ENCODE data around the gene THADA. TPM values are rescaled to one million over a fixed set of nuclear protein-coding genes. Genes with fewer than 3 reads are reported as not detected.

THADA gene
- total RNA-seq, 1 experiment from 2014 or later: 20.1 TPM

GRCh38 chr2:43210125-43210466 is 385.7 kb downstream of the THADA start:
- Histone ChIP-seq H3K4me1 (ENCODE audit: insufficient read depth, low read length) (no peaks in the 10 kb centered on the region; the same call in 1 of the 2 replicates), H4K20me1 (ENCODE audit: control insufficient read depth, insufficient read depth, insufficient read length) (no peaks in the 10 kb centered on the region), H2AK5ac (ENCODE audit: insufficient read length, low read length) (no peak overlapping the region), H4K5ac (ENCODE audit: insufficient read length, low read depth, low read length) (no peak overlapping the region), H2BK15ac (ENCODE audit: low read depth, low read length) (no peak overlapping the region), H3K4ac (ENCODE audit: low read depth, low read length) (no peak overlapping the region), H3K9ac (ENCODE audit: extremely low read depth, insufficient read length, low read length) (no peak overlapping the region), H3K18ac (ENCODE audit: insufficient read length, low read depth, low read length) (no peak overlapping the region), H2AFZ (ENCODE audit: low read length) (no peak overlapping the region), H3K27me3 (ENCODE audit: insufficient read depth, low read length) (no peaks in the 10 kb centered on the region), H3K79me2 (ENCODE audit: insufficient read depth, low read length) (no peaks in the 10 kb centered on the region), H3K27ac (ENCODE audit: insufficient read length, low read depth, low read length) (no peak overlapping the region), H2BK120ac (ENCODE audit: low read depth, low read length, poor library complexity, severe bottlenecking) (no peak overlapping the region), H3K79me1 (ENCODE audit: insufficient read depth, low read depth, low read length, poor library complexity, severe bottlenecking) (no peaks in the 10 kb centered on the region), H3K56ac (ENCODE audit: insufficient read length, low read depth, low read length) (no peak overlapping the region), H3K23me2 (ENCODE audit: insufficient read length, low read depth, low read length, poor library complexity, severe bottlenecking) (no peaks in the 10 kb centered on the region), H3K9me3 (ENCODE audit: control insufficient read depth, low read depth, low read length) (no peaks in the 10 kb centered on the region), H4K91ac (ENCODE audit: insufficient read length, low read depth, low read length) (no peak overlapping the region), H3K14ac (ENCODE audit: insufficient read depth, low read length) (no peak overlapping the region), H3K23ac (ENCODE audit: insufficient read length, low read depth, low read length) (no peak overlapping the region), H2BK12ac (ENCODE audit: insufficient read length, low read depth, low read length) (no peak overlapping the region), H4K8ac (replicated peaks; ENCODE audit: insufficient read length, low read depth, low read length) (no peak overlapping the region), H2BK20ac (ENCODE audit: low read depth, low read length, poor library complexity, severe bottlenecking) (no peak overlapping the region), H3K4me2 (ENCODE audit: insufficient read depth, insufficient read length, low read length) (no peak overlapping the region), H2BK5ac (ENCODE audit: insufficient read length, low read length) (no peak overlapping the region), H3T11ph (ENCODE audit: low read length) (no peak overlapping the region)
- TF ChIP-seq CTCF (conservative IDR thresholded peaks at IDR 0.05): no peak
- H3K27me3 Mint-ChIP-seq (ENCODE audit: low read depth): peaks cover 2% of the 10 kb centered on the region; the same call in 1 of the 2 replicates
- WGBS (ENCODE audit: extremely low coverage, insufficient read length, low lambda C conversion rate): no CpG with 5 or more reads among the region's 6 CpGs
- peaks cover 16 to 33% of the 10 kb centered on the region in 2 experiments for H3K4me1 Mint-ChIP-seq
- peak overlapping the region in 2 of 3 experiments; percentile 49 to 53; a peak in 2 of 7 replicates for H3K27ac Mint-ChIP-seq
- no peak for DNase-seq
- H3K36me3 Mint-ChIP-seq (ENCODE audit: insufficient read depth in 1 of 3, low read depth in 3 of 3): no peaks in the 10 kb centered on the region; a peak in 1 of 7 replicates
- H3K9me3 Mint-ChIP-seq: no peaks in the 10 kb centered on the region
- H3K4me3 Mint-ChIP-seq: no peak overlapping the region

All from H9 (cell line).